Posterior cingulate gyrus (tissue), 11 donors: ENCODE data around the gene TMEM132C.

Experiments used
- DNase-seq, 10 donors: peaks; one replicate each; pipeline versions ENCODE4 v3.0.0 to v3.0.0-alpha.2; 2020 to 2021; ENCODE audit warnings: mixed read lengths in 3 of 10
- intact Hi-C: fragments of 100-400 bp; cut with DNase I; formaldehyde crosslinking; loops from one replicate; pipeline ENCODE4 v1.15.1; 2023

TMEM132C gene

DNA sequence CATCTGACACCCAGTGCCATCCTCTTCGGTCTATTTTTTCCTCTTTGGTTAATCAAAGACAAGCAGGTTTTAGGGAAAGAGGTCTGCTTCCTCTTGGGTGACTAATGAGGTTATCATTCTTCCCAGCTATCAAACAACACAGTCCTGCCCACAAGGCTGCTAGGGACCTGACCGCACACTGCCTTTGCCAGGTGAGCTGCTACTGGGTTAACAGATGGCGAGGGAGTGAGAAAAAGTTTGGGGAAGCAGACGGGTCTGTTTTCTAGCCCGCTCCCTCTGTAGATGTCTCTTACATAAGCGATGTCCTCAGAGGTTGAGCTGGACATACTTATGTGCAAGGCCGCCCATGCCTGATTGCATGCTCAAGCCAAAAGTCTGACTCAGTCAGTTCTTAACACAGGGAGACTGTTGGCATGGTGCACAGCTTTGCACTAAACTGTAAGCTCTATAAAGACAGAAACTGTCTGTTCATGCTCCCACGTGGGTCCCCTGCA lies 462.7 kb downstream of the TMEM132C start:
- no peak for DNase-seq
- intact Hi-C loops: no loop called here

DNA sequence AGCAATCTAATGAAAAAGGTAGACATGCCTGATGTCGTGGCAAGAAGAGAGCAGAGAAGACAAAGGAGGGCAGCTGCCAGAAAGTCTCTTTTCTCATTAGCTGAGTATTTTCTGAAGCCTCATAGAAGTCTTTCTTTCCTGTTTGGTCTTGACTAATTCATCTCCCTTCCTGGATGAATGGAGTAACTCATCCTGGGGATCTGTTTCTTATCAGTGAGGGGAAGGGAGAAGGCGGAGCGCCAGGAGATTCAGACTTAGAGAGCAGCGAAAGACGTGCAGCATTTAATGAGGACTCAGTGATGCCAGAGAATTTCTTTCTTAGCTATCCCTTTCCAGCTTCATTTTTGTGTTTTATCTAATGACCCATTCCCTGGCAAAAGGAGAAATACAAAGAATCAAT lies 467.4 kb downstream of the TMEM132C start:
- intact Hi-C loops: no loop called here
- DNase-seq: no peak

DNA sequence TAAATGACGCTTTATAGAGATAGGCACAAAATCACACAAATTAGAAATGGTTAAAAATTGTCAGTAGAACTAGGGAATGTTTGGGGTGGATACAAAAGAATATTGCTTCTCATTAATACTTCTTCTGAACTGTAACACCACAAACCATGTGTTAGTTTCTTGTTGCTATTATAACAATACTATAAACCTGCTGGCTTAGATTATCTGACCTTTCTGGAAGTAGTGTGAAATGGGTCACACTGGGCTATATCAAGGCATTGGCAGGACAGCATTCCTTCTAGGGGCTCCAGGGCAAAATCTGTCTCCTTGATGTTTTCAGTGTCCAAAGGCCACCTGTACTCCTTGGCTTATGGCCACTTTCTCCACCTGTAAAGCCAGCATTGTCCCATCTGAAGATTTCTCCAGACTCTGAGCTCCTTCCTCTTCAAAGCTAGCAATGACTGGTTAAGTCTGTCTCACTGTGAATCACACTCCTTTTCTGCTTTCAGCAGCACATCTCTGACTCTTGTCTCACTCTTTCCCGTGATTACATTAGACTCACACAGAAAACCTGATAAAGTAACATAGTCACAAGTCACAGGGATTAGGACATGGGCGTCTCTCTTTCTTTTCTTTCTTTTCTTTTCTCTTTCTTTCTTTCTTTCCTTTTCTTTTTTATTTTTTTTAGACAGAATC lies 470.5 kb downstream of the TMEM132C start:
- intact Hi-C loops: no loop called here
- no peak for DNase-seq

DNA sequence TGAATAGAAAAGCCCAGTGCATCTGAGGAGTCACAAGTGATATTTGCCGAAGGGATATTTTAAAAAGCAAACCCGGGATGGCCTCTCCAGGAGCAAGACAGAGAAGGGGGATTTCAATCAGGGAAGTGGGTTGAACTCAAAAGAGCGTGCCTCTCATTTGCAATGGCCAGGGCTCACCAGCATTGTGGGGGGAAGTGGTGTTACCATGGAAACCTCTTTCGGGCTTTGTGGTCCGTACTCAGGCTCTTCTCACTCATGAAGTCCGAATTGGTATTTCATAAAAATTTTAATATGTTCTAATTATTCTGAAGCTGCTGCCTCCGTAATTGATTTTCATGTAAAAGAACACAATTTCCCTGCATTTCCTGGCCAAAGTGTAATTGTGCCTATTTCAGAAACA lies 476.9 kb downstream of the TMEM132C start:
- no peak for DNase-seq
- intact Hi-C loops: no loop called here

DNA sequence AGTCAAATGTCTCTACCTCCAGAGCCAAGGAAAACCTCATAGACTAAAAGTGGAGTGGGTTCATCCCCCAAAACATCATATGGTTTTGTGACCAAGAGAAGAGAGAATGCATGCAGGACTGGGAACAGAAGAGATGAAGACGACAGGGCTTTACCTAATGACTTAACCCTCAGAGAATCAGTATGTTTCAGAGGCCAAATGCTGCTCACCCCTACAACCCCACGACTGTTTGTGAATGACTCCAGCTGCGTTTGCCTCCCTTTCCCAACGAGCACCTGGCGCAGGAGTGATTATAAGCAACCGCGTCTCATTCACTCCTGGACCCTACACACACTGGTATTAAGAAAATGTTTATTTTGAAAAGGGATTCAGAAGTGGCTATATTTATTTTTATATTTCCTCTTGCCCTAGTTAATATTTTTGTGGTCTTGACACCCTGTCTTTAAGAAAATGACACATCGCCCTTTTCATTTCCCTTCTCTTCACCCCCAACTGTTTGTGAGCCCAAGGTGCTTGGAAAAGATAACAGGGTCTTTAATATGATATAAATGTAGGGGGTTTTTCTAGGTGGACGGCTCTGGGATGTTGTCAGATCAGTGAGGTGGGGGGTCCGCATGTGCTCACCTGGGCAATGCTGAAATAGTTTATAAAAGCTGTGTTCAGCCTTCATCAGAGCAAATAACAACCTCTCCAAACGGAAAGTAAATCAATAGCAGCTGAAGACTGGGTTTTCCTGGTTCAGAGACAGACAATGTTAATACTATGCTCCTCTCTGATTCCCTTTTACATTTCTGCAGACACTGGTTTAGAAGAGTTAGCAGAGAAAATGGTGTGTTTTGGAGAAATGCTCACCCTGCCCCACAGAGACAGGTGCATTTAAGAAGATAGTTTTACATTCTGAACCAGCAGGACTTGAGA lies 479.1 kb downstream of the TMEM132C start:
- no peak for DNase-seq
- intact Hi-C loops: no loop called here

DNA sequence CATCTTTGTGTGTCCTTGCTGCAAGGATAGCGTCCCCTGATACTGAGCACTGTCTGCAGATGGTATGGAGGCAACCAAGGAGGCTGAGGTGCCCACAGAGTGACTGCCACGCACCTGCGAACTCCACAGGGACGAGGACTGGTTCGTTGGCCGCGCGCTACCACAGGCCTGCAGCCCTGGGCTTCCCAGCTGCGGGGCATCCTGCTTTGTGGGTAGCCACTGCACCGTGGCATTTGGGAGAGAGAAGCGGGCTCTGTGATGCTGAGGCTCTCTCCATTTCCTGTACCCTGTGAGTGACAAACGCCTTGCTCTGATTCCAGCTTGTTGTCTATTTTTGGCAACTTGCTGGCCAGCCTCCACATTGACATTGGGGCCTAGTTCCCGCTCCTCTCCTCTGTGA lies 480.5 kb downstream of the TMEM132C start:
- DNase-seq: no peak
- intact Hi-C loops: no loop called here

DNA sequence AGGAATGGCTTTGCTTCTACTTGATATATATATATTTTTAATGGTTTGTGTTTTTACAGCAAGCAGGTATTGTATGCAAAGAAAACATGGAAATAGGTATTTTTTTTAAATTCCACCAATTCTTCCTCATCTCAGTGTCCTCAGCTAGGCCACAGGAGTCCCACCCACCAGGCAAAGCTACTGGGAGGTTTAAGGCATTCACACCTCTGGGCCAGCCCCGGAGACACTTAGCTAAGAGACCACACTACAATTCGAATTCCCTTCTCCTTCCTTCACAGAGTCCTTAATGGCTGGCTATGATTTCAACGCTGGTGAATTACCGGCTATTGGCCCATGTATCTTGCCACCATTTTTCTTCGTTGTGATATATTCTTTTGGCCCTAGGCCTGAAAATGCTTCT lies 485.4 kb downstream of the TMEM132C start:
- intact Hi-C loops: no loop called here
- no peak for DNase-seq

DNA sequence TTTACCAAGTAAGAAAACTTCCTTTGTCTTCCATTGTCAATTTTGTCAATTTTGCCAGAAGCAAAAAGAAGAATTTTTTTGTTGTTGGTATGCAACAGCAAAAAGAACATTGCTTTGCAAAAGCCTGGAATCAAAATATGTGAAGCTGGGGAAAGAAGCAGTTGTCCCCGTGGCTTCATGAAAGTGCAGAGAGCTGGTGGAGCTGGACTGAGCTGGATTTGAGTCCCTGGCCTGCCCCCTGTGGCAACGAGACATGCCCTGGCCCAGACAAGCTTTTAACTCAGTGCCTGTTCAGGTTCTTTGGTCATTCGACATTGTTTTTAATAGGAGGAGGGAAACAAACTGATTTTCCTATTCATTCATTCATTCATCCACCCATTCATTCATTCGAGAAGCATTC lies 486.5 kb downstream of the TMEM132C start:
- intact Hi-C loops: no loop called here
- no peak for DNase-seq

DNA sequence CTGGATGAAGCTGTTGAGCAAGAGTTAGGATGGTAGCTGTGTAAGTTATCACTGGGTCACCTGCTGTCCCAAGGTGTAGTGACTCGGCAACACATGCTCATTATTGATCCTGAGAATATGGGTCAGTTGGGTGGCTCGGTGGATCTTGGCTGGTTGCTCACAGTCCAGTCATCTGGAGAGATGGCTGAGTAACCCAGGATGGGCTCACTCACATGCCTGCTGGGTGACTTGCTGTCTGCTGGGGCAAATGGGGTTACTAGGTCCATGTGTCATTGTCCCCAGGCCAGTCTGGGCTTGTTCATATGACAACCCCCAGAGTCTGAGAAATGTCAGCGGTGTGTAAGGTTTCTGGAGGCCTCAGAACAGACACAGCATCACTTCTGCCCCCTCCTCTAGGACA lies 487.3 kb downstream of the TMEM132C start:
- intact Hi-C loops: no loop called here
- DNase-seq: no peak

DNA sequence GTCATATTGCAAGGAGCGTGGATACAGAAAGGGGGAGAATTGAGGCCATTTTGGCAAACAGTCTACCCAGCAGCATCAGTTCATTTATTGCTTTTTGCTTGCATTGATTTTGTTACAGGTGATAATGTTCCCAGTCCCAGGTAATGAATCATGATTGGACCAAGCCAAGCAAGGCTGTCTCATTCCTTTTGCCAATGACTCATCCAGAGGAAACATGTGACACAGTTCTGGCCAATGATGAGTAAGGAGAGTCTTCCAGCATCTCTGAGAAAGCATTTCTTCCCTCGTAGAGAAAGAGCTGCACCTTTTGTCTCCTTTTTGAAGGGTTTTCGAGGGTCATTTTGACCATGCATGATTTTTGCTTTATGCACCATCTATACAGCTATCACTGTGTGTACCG lies 488.6 kb downstream of the TMEM132C start:
- intact Hi-C loops: no loop called here
- no peak for DNase-seq
